HG02763 (cell line): ENCODE results near the gene FMO4.
"Not testable (repeated sequence)": the region's sequence is repeated elsewhere in the genome, so short reads cannot be mapped to it uniquely, and the experiment has no call there.

Experiments
- ATAC-seq: cut with Tn5 transposase; IDR thresholded peaks from one replicate; pipeline ENCODE4 v1.9.1; 2021; ENCODE audit warnings: mild to moderate bottlenecking, moderate library complexity; ENCODE audit not compliant: unreplicated experiment

FMO4 gene

GRCh38 chr1:171334024-171334640, 20.1 kb downstream of the FMO4 start:
- ATAC-seq, result no peak

GRCh38 chr1:171335964-171336363, 22.0 kb downstream of the FMO4 start:
- no peak for ATAC-seq

GRCh38 chr1:171339345-171339744, 25.4 kb downstream of the FMO4 start:
- not testable (repeated sequence) for ATAC-seq

GRCh38 chr1:171343727-171344472, 29.9 kb downstream of the FMO4 start:
- ATAC-seq, result no peak

- ATAC-seq, result no peak
Measured at GRCh38 chr1:171344473-171344820, 30.5 kb downstream of the FMO4 start.

GRCh38 chr1:171345536-171345935, 31.6 kb downstream of the FMO4 start:
- no peak for ATAC-seq

- ATAC-seq, result no peak
Measured at GRCh38 chr1:171346881-171347280, 32.9 kb downstream of the FMO4 start.

GRCh38 chr1:171350594-171350993, 36.6 kb downstream of the FMO4 start:
- ATAC-seq, result no peak

- no peak for ATAC-seq
Measured at GRCh38 chr1:171351961-171352360, 38.0 kb downstream of the FMO4 start.

- ATAC-seq, result no peak
Measured at GRCh38 chr1:171352554-171352953, 38.6 kb downstream of the FMO4 start.

- ATAC-seq, result no peak
Measured at GRCh38 chr1:171355727-171356126, 41.7 kb downstream of the FMO4 start.

- no peak for ATAC-seq
Measured at GRCh38 chr1:171357179-171357578, 43.2 kb downstream of the FMO4 start.

- ATAC-seq, result not testable (repeated sequence)
Measured at GRCh38 chr1:171359355-171359648, 45.3 kb downstream of the FMO4 start.

GRCh38 chr1:171359731-171360527, 45.9 kb downstream of the FMO4 start:
- ATAC-seq, result not testable (repeated sequence)

- no peak for ATAC-seq
Measured at GRCh38 chr1:171366085-171366484, 52.1 kb downstream of the FMO4 start.

GRCh38 chr1:171366816-171367215, 52.8 kb downstream of the FMO4 start:
- ATAC-seq, result no peak

- no peak for ATAC-seq
Measured at GRCh38 chr1:171367436-171367835, 53.5 kb downstream of the FMO4 start.

- no peak for ATAC-seq
Measured at GRCh38 chr1:171372418-171373084, 58.6 kb downstream of the FMO4 start.

- not testable (repeated sequence) for ATAC-seq
Measured at GRCh38 chr1:171373357-171374122, 59.6 kb downstream of the FMO4 start.

GRCh38 chr1:171379846-171380245, 65.9 kb downstream of the FMO4 start:
- ATAC-seq, result no peak

GRCh38 chr1:171381866-171382210, 67.9 kb downstream of the FMO4 start:
- no peak for ATAC-seq
